GM21360 (cell line): ENCODE data around the gene MDH2.
"Not testable (repeated sequence)": the region's sequence is repeated elsewhere in the genome, so short reads cannot be mapped to it uniquely, and the experiment has no call there.

Experiments
- ATAC-seq: cut with Tn5 transposase; IDR thresholded peaks from one replicate; pipeline ENCODE4 v1.9.1; 2021; ENCODE audit warnings: mild to moderate bottlenecking, moderate library complexity; ENCODE audit not compliant: unreplicated experiment

Gene MDH2

DNA sequence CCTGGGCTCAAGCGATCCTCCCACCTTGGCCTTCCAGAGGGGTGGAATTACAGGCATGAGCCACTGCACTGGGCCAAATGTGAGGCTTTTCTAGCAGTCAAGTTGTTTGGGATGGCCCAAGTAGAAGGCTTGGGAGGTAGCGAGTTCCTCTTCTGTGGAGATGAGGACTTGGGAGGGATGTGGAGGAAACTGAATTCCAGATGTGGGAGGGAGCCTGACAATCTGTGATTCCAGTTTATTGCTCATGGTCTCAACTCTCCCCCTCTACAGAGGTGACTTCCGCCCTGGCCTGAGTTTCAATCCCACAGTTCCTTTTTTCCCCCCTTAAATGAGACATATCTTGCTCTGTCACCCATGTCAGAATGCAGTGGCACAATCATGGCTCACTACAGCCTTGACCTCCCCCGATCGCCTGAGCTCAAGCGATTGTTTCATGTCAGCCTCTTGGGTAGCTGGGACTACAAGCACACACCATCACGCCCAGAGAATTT, 3.5 kb upstream of the MDH2 start:
- no peak for ATAC-seq

DNA sequence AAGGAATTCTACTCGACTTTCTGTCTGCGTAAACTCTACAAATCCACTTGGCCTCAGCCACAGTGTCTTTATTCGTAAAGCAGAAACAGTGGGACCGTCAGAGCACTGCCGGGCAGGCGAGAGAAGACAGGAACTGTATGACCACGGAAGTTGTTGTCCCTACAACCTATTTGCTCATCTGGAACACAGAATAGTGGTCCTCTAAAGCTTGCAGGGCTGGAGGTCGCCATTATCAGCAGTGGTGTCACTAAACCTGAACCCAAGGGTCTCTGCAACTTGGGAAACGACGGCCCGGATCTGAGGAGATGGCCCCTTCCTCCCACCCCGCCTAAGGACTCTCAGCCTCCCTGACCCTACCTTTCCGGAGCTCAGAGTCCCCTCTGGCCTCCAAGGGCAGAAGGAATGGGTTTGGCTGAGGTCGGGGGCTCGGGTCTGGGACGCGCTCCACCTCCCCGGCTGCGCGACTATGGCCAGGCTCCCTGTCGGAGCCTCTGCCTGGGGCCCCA, 548 bp upstream of the MDH2 start:
- peak; percentile 4 for ATAC-seq

DNA sequence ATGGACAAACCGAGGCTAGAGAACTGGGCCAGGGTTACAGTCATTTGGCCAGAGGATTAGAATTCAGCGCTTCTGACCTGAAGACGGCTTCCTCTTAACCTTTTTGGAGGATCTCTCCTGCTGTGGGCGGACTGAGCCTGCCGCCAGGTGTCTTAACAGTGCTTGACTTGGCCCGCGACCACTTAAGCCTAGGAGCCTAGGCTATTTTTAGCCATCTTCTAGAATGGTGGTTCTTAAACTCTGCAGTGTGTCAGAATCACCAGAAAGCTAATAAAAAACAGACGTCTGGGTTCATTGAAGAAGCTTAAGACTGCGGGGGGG, 722 bp downstream of the MDH2 start:
- ATAC-seq, result no peak

DNA sequence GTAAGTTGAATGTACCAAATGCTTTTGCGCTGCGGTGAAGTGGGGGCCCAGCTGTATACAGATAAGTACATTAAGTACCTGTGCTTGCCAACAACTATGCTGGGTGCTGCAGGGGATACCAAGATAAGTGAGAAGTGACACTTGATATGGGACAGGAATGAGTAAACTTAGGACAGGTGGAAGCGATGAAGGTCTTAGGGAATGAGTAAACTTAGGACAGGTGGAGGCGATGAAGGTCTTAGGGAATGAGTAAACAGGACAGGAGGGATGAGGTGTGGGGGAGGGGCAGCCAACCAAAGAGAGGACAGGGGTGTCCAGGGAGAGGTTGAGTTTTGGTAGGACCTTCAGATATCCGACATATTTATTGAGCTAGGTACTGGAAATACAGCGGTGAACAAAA, 1.4 kb downstream of the MDH2 start:
- no peak for ATAC-seq

DNA sequence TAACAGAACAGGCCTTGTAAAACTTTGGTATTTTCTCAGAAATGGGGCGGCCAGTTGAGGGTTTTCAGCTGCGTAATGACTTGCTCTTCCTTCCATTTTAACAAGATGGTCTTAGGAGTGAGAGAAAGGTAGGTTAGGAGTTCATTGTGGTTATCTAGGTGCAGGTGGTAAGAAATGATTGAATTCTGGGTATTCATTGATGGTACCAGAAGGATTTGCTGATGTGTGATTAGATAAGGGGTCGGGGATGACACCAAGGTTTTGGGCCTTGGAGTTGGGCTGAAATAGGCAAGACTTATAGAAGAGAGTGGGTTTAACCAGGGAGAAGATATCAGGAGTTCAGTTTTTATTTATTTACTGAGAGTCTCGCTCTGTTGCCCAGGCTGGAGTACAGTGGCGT, 2.6 kb downstream of the MDH2 start:
- no peak for ATAC-seq

DNA sequence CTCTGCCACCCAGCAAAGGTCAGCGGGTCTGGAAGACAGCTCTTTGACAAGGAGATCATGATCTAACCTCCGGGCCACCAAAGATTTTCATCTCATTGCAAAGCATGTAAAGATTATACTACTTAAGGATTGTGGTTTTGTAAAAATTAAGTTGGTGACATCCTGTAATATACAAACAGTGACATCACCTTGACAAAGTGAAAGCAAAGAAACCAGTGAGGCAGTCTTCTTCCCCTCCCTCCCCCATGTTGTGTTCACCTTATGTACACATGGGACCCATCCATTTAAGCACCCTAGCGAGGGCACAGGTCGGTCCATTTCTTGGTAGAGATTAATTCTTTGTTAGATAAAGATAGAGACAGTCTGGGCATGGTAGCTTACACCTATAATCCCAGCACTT, 3.9 kb downstream of the MDH2 start:
- ATAC-seq, result no peak

DNA sequence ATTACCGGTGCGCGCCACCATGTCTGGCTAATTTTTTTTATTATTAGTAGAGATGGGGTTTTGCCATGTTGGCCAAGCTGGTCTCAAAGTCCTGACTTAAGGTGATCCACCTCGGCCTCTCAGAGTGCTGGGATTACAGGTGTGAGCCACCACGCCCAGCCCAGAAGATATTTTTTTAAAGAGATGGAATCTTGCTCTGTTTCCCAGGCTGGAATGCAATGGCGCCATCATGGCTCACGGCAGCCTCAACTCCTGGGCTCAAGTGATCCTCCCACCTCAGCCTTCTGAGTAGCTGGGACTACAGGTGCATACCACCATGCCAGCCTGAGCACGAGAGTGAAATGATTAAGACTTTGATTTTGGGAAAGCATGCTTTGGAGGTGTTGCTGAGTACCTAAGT, 4.8 kb downstream of the MDH2 start:
- not testable (repeated sequence) for ATAC-seq

DNA sequence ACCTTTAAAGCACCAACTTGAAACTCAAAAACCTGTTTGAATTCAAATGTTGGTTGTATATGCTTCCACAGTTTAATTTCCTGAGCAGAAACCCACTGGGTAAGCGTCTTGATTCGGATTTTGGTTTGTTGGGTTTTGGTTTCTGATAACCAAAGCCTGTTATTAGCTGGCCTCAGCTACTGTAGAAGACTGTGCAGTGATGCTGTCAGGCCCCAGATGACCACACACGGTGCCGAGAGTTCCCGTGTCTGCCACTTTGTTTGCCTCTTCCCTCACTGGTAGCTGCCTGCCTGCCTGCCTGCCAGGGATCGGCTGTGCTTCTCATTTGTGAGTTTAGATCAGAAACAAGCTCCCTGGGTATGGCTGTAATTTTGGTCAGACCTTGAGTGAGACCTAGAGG, 5.6 kb downstream of the MDH2 start:
- no peak for ATAC-seq

DNA sequence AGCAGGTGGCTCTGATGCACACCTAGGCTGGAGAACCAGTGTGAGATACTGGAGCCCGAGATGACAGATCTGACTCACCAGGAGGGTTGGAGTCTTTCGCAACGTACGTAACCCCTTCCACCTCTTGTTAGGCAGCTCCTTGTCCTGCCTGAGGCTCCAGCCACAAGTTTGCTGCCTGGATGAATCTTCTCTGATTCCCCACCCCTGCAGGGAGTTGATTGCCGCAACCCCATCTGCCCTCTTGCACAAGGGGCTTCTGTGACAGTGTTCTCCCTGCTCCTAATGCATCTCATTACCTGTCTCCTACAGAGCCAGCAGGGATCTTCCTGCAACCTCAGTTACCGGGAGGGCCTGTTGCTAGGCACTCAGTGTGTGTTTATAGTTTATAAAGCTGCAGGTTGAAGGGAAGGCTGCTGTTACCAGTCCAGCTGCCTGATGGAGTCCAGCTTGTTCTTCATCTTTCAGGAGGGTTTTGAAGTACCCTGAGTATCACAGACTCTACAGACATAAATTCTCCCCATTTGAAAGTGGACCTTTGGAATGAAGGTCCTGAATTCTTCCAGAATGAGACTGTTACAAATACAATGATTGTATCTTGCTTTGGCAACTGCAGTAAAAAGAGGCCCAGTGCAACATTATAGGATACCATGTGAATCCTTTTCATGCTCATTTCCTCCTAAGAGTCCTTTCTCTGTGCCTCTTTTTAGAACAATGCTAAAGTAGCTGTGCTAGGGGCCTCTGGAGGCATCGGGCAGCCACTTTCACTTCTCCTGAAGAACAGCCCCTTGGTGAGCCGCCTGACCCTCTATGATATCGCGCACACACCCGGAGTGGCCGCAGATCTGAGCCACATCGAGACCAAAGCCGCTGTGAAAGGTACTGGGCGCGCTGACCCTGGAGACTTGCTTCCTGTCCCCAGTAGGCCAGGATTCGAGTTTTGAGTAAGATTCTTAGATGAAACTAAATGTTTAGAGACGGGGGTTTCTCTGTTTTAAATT, 6.5 kb downstream of the MDH2 start:
- no peak for ATAC-seq

DNA sequence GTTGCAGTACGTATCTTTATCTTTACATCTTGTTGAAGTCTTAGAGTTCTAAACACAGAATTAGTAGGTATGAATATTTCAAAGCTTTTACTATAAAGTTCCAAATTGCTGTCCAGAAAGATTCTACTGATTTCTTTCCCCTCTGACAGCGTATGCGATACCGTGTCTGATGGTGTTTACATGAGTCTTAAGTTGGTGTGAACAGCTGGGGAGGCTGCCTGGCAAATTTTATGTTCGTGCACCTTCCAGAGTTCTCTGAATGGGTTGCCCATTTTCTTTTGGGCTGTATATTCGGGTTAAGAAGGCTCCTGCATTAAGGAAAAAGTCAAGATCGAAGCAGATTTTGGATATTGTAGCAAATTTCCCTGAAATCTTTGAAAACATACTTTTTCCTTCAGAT, 8.3 kb downstream of the MDH2 start:
- no peak for ATAC-seq

DNA sequence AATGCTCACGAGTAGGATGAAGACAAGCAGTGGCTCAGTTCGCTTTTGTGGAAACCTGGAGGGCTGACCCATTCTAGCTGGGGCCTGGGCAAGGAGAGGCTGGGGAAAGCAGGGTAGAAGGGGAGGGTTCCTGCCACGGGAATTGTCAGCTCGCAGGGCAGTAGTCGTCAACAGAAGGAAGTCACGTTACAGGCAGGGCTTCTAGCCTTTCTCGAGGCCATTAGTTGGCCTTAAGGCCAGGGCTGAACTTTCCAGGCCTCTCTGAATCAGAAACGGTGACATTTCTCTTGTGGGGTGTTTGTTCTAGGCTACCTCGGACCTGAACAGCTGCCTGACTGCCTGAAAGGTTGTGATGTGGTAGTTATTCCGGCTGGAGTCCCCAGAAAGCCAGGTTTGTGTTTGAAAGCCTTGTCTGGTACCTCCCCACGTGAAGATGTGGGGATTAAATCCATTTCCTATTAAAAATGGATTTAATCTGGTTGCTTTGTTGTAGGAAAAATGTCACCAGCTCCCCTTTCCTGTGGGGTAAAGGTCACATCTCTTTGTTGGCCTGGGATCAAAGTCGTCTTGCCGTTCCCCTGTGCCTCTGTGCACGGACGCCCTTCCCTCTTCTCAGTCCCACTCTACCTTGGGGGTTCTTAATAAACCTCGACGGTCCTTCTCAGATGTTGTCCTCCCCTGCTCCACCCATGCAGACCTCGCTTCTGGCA, 9.4 kb downstream of the MDH2 start:
- no peak for ATAC-seq

DNA sequence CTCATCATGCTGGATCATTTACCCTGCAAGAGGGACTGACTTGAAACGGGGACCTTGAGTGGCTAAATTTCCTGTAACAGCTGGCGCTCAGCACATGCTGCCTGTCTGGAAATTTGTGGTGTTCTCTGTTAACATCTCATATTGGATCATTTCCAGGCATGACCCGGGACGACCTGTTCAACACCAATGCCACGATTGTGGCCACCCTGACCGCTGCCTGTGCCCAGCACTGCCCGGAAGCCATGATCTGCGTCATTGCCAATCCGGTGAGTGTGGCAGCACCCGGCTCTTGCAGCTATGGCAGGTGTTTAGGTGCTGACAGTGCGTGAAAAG, 9.9 kb downstream of the MDH2 start:
- no peak for ATAC-seq

DNA sequence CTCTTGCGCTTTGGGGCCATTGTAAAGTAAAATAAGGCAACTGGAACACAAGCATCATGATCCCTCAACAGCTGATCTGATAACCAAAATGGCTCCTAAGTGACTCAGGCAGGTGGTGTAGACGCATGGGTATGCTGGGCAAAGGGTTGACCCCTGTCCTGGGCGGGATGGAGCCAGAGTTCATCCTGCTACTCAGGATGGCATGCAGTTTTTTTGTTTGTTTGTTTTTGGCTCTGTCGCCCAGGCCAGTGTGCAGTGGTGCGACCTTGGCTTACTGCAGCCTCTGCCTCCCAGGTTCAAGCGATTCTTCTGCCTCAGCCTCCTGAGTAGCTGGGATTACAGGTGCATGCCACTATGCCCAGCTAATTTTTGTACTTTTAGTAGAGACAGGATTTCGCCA, 10.8 kb downstream of the MDH2 start:
- not testable (repeated sequence) for ATAC-seq

DNA sequence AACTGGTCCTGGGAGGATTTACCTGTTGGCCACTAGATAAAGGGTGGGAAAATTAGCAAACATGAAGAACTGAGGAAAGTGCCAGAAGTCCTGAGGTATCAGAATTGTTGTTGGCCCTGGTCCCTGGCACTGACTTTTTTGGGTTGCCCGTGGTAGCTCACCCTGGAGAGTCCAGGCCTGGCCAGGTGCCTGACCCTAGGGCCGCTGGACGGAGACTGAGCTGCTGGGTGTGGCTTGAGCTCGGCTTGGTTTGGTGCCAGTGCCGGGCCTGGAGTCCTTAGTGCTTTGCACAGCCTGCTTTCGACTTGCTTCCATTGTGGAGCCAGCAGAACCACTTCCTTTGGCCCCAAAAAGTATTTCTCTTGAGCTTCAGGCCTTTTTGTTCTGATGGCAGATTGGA, 12.9 kb downstream of the MDH2 start:
- ATAC-seq, result no peak

DNA sequence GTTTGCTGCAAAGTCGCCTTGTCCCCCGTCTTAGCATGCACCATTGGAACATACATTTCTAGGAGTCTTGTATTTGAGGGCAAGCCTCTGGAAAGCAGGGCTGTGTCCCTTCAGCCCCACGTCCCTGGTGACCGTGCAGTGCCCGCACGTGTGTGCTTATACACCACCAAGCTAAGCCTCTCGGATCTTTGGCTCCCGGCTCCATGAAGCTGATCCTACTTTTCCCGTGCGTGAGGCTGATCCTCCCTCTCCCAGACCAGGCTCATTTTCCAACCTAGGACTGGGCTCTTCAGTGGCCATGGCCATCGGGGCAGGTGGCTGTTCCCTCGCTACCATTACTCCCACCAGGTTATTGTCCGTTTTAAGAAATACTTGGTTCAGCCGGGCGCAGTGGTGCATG, 14.3 kb downstream of the MDH2 start:
- no peak for ATAC-seq

DNA sequence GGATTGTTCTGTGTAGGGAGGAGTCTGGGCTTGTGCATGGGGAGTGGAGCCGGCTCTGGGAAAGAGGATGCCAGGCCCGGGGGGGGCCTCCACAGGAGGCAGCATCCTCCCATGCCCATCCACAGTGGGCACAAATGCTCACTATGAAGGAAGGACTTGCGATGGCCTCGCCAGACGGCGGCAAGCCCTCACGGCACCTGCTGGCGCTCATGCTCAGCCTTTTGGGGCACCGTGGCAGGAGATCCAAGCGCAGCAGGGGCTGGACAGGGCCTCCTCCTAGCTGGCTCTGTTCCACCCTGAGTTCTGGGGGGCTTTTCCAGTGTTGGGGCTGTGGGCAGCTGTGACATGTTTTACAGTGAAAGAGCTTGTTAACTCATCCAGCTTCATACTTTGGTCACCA, 15.2 kb downstream of the MDH2 start:
- no peak for ATAC-seq

DNA sequence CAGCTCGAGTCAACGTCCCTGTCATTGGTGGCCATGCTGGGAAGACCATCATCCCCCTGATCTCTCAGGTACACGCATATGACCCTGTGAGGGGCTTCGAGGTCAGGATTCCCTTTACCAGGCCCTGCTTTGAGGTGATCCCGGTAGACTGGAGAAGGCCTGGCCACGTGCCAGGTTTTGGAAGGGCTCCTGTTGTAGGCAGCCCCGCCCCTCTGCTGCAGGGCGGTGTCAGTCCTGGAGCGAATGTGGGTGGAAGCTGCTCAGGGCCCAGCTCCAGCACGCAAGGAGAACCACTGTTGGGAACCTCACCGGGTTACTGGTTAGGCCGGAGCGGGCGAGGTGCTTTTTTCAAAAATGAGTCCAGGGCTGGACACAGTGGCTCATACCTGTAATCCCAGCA, 15.6 kb downstream of the MDH2 start:
- no peak for ATAC-seq

DNA sequence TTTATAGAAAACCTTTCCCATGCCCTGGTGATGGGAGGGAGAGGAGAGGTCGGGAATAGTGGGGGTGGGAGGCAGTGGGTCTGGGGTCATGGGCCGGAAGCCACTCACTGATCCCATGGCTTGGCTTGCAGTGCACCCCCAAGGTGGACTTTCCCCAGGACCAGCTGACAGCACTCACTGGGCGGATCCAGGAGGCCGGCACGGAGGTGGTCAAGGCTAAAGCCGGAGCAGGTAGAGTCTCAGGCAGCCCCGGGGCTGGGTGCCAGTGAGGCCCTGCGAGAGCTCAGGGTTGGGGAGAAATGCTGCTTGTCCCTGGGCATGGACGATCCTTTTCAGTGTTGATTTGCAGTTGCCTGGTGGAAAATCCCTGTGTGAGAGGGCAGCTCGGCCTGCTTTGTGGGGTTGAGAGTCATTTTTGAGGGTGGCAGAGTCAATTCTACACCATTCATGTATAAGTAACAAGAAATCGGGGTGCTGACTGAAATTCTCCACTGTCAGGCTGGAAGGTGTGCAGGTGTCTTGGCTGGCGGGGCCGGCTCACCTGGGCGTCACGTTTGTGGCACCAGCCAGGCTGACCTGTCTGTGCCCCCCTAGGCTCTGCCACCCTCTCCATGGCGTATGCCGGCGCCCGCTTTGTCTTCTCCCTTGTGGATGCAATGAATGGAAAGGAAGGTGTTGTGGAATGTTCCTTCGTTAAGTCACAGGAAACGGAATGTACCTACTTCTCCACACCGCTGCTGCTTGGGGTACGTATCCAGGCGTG, 16.5 kb downstream of the MDH2 start:
- no peak for ATAC-seq

DNA sequence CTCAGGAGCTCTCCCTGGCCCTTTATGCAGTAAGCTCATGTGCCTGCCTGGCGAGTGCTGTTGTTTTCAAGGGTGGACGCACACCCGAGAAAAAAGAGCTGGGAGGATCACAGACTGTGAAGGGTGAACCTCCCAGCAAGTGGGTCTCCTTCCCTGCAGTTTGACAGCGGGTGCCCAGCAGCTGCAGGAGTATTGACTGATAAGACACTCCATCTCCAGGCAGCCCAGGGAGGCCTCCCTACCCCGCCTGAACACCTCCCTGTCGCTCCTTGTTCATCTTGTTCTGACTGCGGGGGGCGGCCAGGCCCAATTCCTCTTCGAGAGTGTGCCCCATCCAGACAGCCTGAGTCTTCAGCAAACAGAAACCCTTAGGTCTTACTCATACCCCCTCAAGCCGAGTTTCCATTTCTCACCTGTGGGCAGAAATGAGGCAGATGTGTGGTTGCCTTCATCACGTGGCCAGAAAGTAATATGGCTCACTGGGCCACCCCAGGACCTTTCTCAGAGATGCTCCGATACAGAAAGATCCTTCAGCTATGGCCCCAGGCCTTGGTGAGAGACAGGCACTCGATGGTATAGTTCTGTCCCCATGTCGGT, 17.2 kb downstream of the MDH2 start:
- no peak for ATAC-seq

DNA sequence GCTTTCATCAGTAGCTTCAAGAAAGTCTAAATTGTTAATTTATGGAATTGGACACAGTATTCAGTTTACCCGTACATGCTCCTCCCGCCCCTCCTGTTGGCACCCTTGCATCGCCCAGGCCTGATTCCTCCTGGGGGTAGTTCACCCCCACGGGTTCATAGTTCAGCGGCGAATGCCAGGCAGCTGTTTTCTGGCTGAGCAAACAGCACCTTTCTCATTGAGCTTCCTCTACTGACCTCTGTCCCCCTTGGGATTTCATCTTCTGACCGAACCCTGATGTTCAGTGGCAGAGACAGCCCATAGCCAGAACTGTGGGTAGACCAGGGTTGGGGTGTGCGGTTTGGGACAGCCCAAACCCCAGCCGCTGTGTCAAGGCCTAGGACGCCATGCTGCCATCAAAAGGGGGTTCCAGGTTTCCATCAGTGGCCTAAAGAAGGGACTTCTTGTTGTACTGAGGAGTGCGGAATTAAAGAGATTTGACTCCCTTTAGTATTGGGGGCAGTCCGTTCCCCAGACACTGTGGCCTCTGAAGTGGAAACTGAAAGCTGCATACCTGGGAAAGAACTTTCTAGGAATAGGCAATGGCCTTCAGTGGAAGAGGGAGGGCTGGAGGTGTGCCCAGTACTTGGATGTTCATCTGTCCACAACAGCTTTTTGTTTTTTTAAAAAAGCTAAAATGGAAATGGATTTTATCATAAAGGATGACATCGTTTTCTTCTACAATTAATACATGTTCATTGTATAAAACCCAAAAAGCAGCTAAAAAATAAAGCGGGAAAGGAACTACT, 19.0 kb downstream of the MDH2 start:
- ATAC-seq, result no peak
